Stimulated activated CD4-positive, alpha-beta T cell treated with anti-CD3 and anti-CD28 coated beads, Interleukin-4, amount 100 ng/mL, for 24 hours (primary cell): ENCODE results near the gene NUP93.
"Not testable (repeated sequence)": the region's sequence is repeated elsewhere in the genome, so short reads cannot be mapped to it uniquely, and the experiment has no call there.

Source experiments
- DNase-seq: peaks from one replicate; pipeline ENCODE4 v3.0.0-alpha.2; 2020

Gene NUP93

GRCh38 chr16:56710181-56710737, 19.7 kb upstream of the NUP93 start:
- DNase-seq: no peak

- no peak for DNase-seq
These were observed 18.1 kb upstream of the NUP93 start for GRCh38 chr16:56711862-56712261.

- no peak for DNase-seq
These were observed 16.1 kb upstream of the NUP93 start for GRCh38 chr16:56713794-56714193.

- no peak for DNase-seq
These were observed 14.8 kb upstream of the NUP93 start for GRCh38 chr16:56715126-56715525.

- DNase-seq: no peak
These were observed 13.2 kb upstream of the NUP93 start for GRCh38 chr16:56716761-56717160.

- not testable (repeated sequence) for DNase-seq
These were observed 12.4 kb upstream of the NUP93 start for GRCh38 chr16:56717532-56717931.

GRCh38 chr16:56722200-56722842, 7.6 kb upstream of the NUP93 start:
- DNase-seq: no peak

- DNase-seq: no peak
These were observed 5.7 kb upstream of the NUP93 start for GRCh38 chr16:56724191-56724590.

GRCh38 chr16:56726283-56726682, 3.6 kb upstream of the NUP93 start:
- DNase-seq: no peak

GRCh38 chr16:56726926-56727325, 3.0 kb upstream of the NUP93 start:
- DNase-seq: no peak

GRCh38 chr16:56728027-56728426, 1.9 kb upstream of the NUP93 start:
- DNase-seq: no peak

- DNase-seq: no peak
These were observed 772 bp upstream of the NUP93 start for GRCh38 chr16:56728980-56729734.

- DNase-seq: no peak
These were observed 2.4 kb downstream of the NUP93 start for GRCh38 chr16:56732366-56732765.

GRCh38 chr16:56732832-56733231, 2.9 kb downstream of the NUP93 start:
- DNase-seq: peak; percentile 51

- DNase-seq: no peak
These were observed 4.5 kb downstream of the NUP93 start for GRCh38 chr16:56734429-56734828.

- no peak for DNase-seq
These were observed 6.5 kb downstream of the NUP93 start for GRCh38 chr16:56736476-56736875.

- no peak for DNase-seq
These were observed 7.6 kb downstream of the NUP93 start for GRCh38 chr16:56737539-56737938.

- no peak for DNase-seq
These were observed 8.3 kb downstream of the NUP93 start for GRCh38 chr16:56738221-56738620.

- not testable (repeated sequence) for DNase-seq
These were observed 9.4 kb downstream of the NUP93 start for GRCh38 chr16:56739378-56739777.

GRCh38 chr16:56741399-56741798, 11.5 kb downstream of the NUP93 start:
- DNase-seq: no peak

GRCh38 chr16:56742030-56742984, 12.4 kb downstream of the NUP93 start:
- no peak for DNase-seq

GRCh38 chr16:56743840-56744239, 13.9 kb downstream of the NUP93 start:
- no peak for DNase-seq

GRCh38 chr16:56744996-56745640, 15.2 kb downstream of the NUP93 start:
- no peak for DNase-seq
